Endothelial cell of hepatic sinusoid (primary cell): Measurements from ENCODE around the gene LIPG.
"Not testable (repeated sequence)": the region's sequence is repeated elsewhere in the genome, so short reads cannot be mapped to it uniquely, and the experiment has no call there.

Source experiments
- in situ Hi-C: cut with HindIII; loops from 2 replicates; pipeline ENCODE4 v1.10.0; 2017; ENCODE audit warnings: low sequenced_read_pairs

The LIPG gene

GRCh38 chr18:49561289-49562193, at the start of gene LIPG:
LIPG (plus strand) TSS chr18:49562057; CDS start chr18:49562309, 252 bp downstream.
- in situ Hi-C loops = no loop called here

GRCh38 chr18:49512876-49513275, 49.0 kb upstream of the LIPG start:
- in situ Hi-C loops = not testable (repeated sequence)

- in situ Hi-C loops = no loop called here
Measured at GRCh38 chr18:49514577-49514976, 47.3 kb upstream of the LIPG start.

GRCh38 chr18:49515003-49515402, 46.9 kb upstream of the LIPG start:
- in situ Hi-C loops = not testable (repeated sequence)

GRCh38 chr18:49515516-49515915, 46.3 kb upstream of the LIPG start:
- in situ Hi-C loops = no loop called here

GRCh38 chr18:49517483-49517882, 44.4 kb upstream of the LIPG start:
- in situ Hi-C loops = no loop called here

- in situ Hi-C loops = no loop called here
Measured at GRCh38 chr18:49519101-49519971, 42.5 kb upstream of the LIPG start.

GRCh38 chr18:49520661-49521145, 41.2 kb upstream of the LIPG start:
- in situ Hi-C loops = no loop called here

GRCh38 chr18:49521216-49521835, 40.5 kb upstream of the LIPG start:
- in situ Hi-C loops = no loop called here

- in situ Hi-C loops = not testable (repeated sequence)
Measured at GRCh38 chr18:49523580-49524093, 38.2 kb upstream of the LIPG start.

GRCh38 chr18:49524349-49524748, 37.5 kb upstream of the LIPG start:
- in situ Hi-C loops = no loop called here

GRCh38 chr18:49524951-49525350, 36.9 kb upstream of the LIPG start:
- in situ Hi-C loops = no loop called here

- in situ Hi-C loops = no loop called here
Measured at GRCh38 chr18:49525981-49526380, 35.9 kb upstream of the LIPG start.

GRCh38 chr18:49527631-49528327, 34.1 kb upstream of the LIPG start:
- in situ Hi-C loops = no loop called here

- in situ Hi-C loops = no loop called here
Measured at GRCh38 chr18:49529596-49529995, 32.3 kb upstream of the LIPG start.

- in situ Hi-C loops = no loop called here
Measured at GRCh38 chr18:49531678-49532153, 30.1 kb upstream of the LIPG start.

- in situ Hi-C loops = no loop called here
Measured at GRCh38 chr18:49534846-49535601, 26.8 kb upstream of the LIPG start.

- in situ Hi-C loops = no loop called here
Measured at GRCh38 chr18:49537232-49537896, 24.5 kb upstream of the LIPG start.

- in situ Hi-C loops = no loop called here
Measured at GRCh38 chr18:49544362-49544761, 17.5 kb upstream of the LIPG start.
